Panc1 (cell line): Measurements from ENCODE around the gene AQP1. TPM values are rescaled to one million over a fixed set of nuclear protein-coding genes. Genes with fewer than 3 reads are reported as not detected.

ENCODE experiments used
- ATAC-seq: fragments of 200-7000 bp; cut with Tn5 transposase; 2 replicates; pipeline ENCODE4 v1.9.1; 2020; ENCODE audit warnings: mild to moderate bottlenecking, moderate library complexity
- BruUV-seq: library from RNA; stranded (reverse); fragments of 400-500 nt; replicated peaks from 2 replicates; lab custom pipeline; 2021; lab: Mats Ljungman, UMichigan
- CTCF ChIA-PET: fragments of 300-600 bp; sonication (Branson Sonifier 250); formaldehyde crosslinking; loops from one replicate; lab custom pipeline; 2022; ENCODE audit warnings: antibody characterized with exemption; lab: Charles Lee
- POLR2A ChIA-PET: fragments of 300-600 bp; sonication (Branson Sonifier 250); formaldehyde crosslinking; loops from one replicate; lab custom pipeline; 2022; ENCODE audit warnings: antibody characterized with exemption; lab: Charles Lee
- DNase-seq: peaks from one replicate; pipeline ENCODE4 v3.0.0-alpha.2; 2010; ENCODE audit warnings: low read depth, low spot score
- H3K27ac ChIP-seq: 2 replicates; pipeline ENCODE4 v1.5.1; 2011; ENCODE audit warnings: mild to moderate bottlenecking, low read length, inconsistent platforms
- H3K27me3 ChIP-seq: fragments of 200-500 bp; sonication (Bioruptor generic); 2 replicates; pipeline ENCODE4 v1.6.0; 2014; ENCODE audit warnings: low read length, inconsistent platforms; ENCODE audit not compliant: control insufficient read depth, insufficient read depth
- H3K36me3 ChIP-seq: fragments of 200-500 bp; sonication (Bioruptor generic); 2 replicates; pipeline ENCODE4 v1.5.1; 2014; ENCODE audit warnings: inconsistent platforms, mild to moderate bottlenecking, low read length, moderate library complexity; ENCODE audit not compliant: control insufficient read depth, insufficient read depth
- H3K4me1 ChIP-seq: 2 replicates; pipeline ENCODE4 v1.5.1; 2011; ENCODE audit warnings: inconsistent platforms, mild to moderate bottlenecking, low read length, moderate library complexity; ENCODE audit not compliant: control insufficient read depth, insufficient read depth
- H3K4me3 ChIP-seq, 2 experiments: 2 replicates each; pipeline ENCODE4 v1.5.1; 2011 to 2012; ENCODE audit warnings: low read depth in 2 of 2, low read length in 2 of 2, mild to moderate bottlenecking in 2 of 2, inconsistent platforms in 1 of 2, moderate library complexity in 1 of 2
- H3K9me3 ChIP-seq: fragments of 200-500 bp; sonication (Bioruptor generic); 2 replicates; pipeline ENCODE4 v1.5.1; 2014; ENCODE audit warnings: low read depth, mild to moderate bottlenecking, inconsistent platforms, low read length, moderate library complexity; ENCODE audit not compliant: control insufficient read depth, insufficient read depth
- CTCF ChIP-seq: fragments of 450-650 bp; IDR thresholded peaks from 2 replicates; pipeline ENCODE4 v1.5.1; 2017; ENCODE audit warnings: mild to moderate bottlenecking
- POLR2AphosphoS5 ChIP-seq: IDR thresholded peaks from 2 replicates; pipeline ENCODE4 v1.6.1; 2012; ENCODE audit warnings: mild to moderate bottlenecking, low read depth, low read length, moderate library complexity
- REST ChIP-seq, 2 experiments: IDR thresholded peaks; 2 replicates each; pipeline ENCODE4 v1.6.1; 2011 to 2012; ENCODE audit warnings: low read depth in 2 of 2, control low read depth in 1 of 2, low read length in 1 of 2, mild to moderate bottlenecking in 1 of 2, moderate library complexity in 1 of 2; ENCODE audit not compliant: insufficient read depth in 1 of 2
- SIN3A ChIP-seq: IDR thresholded peaks from 2 replicates; pipeline ENCODE4 v1.6.1; 2012; ENCODE audit warnings: low read depth, mild to moderate bottlenecking, low read length, moderate library complexity, borderline replicate concordance; ENCODE audit not compliant: insufficient read depth
- TCF7L2 ChIP-seq: IDR thresholded peaks from 2 replicates; pipeline ENCODE4 v1.6.1; 2011; ENCODE audit warnings: mild to moderate bottlenecking, low read depth, low read length, inconsistent platforms
- in situ Hi-C: cut with HindIII; loops from 2 replicates; pipeline ENCODE4 v1.10.0; 2016; ENCODE audit warnings: low sequenced_read_pairs, low pct_unique_long_range_greater_than_20kb
- intact Hi-C: fragments of 100-400 bp; cut with micrococcal nuclease; formaldehyde crosslinking; loops from one replicate; pipeline ENCODE4 v1.10.0; 2022; ENCODE audit not compliant: unreplicated experiment
- total RNA-seq: library from RNA; stranded (reverse); gene quantifications from one replicate; pipeline ENCODE4 v1.2.1, GENCODE V29; 2021; ENCODE audit not compliant: unreplicated experiment

Gene AQP1
- total RNA-seq, 1 experiment from 2014 or later = 0.57 TPM

GRCh38 chr7:30925117-30925516 is 13.5 kb downstream of the AQP1 start:
- Histone ChIP-seq H3K4me1 (no peaks in the 10 kb centered on the region), H3K4me3 (no peak overlapping the region), H3K36me3 (no peaks in the 10 kb centered on the region), H3K27ac (no peak overlapping the region), H3K27me3 (no peaks in the 10 kb centered on the region), H3K9me3 (no peaks in the 10 kb centered on the region)
- TF ChIP-seq POLR2AphosphoS5 (no peak), REST (IDR thresholded peaks at IDR 0.05; ENCODE audit: insufficient read depth in 1 of 2, low read depth in 2 of 2, low read length in 1 of 2) (no peak), SIN3A (no peak), CTCF (no peak), TCF7L2 (no peak)
- in situ Hi-C loops = no loop called here
- intact Hi-C loops = no loop called here
- no TSS peak for BruUV-seq
- no peak for DNase-seq
- ATAC-seq = no peak
- ChIA-PET POLR2A (no interaction called here), CTCF (no interaction called here)

GRCh38 chr7:30925913-30926312 is 14.3 kb downstream of the AQP1 start:
- in situ Hi-C loops (no loop called here), intact Hi-C loops (no loop called here)
- BruUV-seq = no TSS peak
- Histone ChIP-seq H3K9me3 (no peaks in the 10 kb centered on the region), H3K27me3 (no peaks in the 10 kb centered on the region), H3K27ac (no peak overlapping the region), H3K36me3 (no peaks in the 10 kb centered on the region), H3K4me3 (no peak overlapping the region), H3K4me1 (no peaks in the 10 kb centered on the region)
- POLR2A ChIA-PET = no interaction called here
- no peak for DNase-seq
- ATAC-seq = no peak
- CTCF ChIA-PET = no interaction called here
- TF ChIP-seq REST (IDR thresholded peaks at IDR 0.05; ENCODE audit: insufficient read depth in 1 of 2, low read depth in 2 of 2, low read length in 1 of 2) (no peak), CTCF (no peak), POLR2AphosphoS5 (no peak), SIN3A (no peak), TCF7L2 (no peak)
